HepG2 (cell line): ENCODE results near the gene CD19. TPM values are rescaled to one million over a fixed set of nuclear protein-coding genes. Genes with fewer than 3 reads are reported as not detected.
A peak's percentile ranks its signal among the peaks of the same experiment; 100 is the strongest.

ENCODE experiments used
- AKAP8 ChIP-seq: sonication (generic); formaldehyde crosslinking; IDR thresholded peaks from 2 replicates; pipeline ENCODE4 v1.5.1; 2020; ENCODE audit warnings: mild to moderate bottlenecking, missing genetic modification reagents
- ATAD3A ChIP-seq: sonication (generic); formaldehyde crosslinking; IDR thresholded peaks from 2 replicates; pipeline ENCODE4 v1.4.0; 2020; ENCODE audit warnings: missing genetic modification reagents
- CAMTA2 ChIP-seq: sonication (generic); formaldehyde crosslinking; IDR thresholded peaks from 2 replicates; pipeline ENCODE4 v1.4.0; 2020; ENCODE audit warnings: mild to moderate bottlenecking, missing genetic modification reagents, borderline replicate concordance
- CC2D1A ChIP-seq: sonication (generic); formaldehyde crosslinking; IDR thresholded peaks from 2 replicates; pipeline ENCODE4 v1.8.1; 2023; ENCODE audit warnings: mild to moderate bottlenecking, missing genetic modification reagents
- GZF1 ChIP-seq: sonication (generic); formaldehyde crosslinking; IDR thresholded peaks from 2 replicates; pipeline ENCODE4 v1.5.1; 2020; ENCODE audit warnings: mild to moderate bottlenecking, missing genetic modification reagents
- HES4 ChIP-seq: sonication (generic); formaldehyde crosslinking; IDR thresholded peaks from 2 replicates; pipeline ENCODE4 v1.9.0; 2021; ENCODE audit warnings: mild to moderate bottlenecking, missing genetic modification reagents, borderline replicate concordance
- HNRNPLL ChIP-seq: fragments of 200-400 bp; formaldehyde crosslinking; IDR thresholded peaks from 2 replicates; pipeline ENCODE4 v1.6.1; 2017; ENCODE audit warnings: mild to moderate bottlenecking, low read depth, low read length; ENCODE audit not compliant: poor library complexity, severe bottlenecking
- JUNB ChIP-seq: sonication (generic); formaldehyde crosslinking; IDR thresholded peaks from 2 replicates; pipeline ENCODE4 v1.8.0; 2022; ENCODE audit warnings: missing genetic modification reagents, mild to moderate bottlenecking, borderline replicate concordance
- MEIS1 ChIP-seq: sonication (generic); formaldehyde crosslinking; IDR thresholded peaks from 2 replicates; pipeline ENCODE4 v1.9.0; 2021; ENCODE audit warnings: mild to moderate bottlenecking, missing genetic modification reagents, moderate library complexity, borderline replicate concordance
- NONO ChIP-seq, 2 experiments: fragments of 450-650 bp in 1 of 2; sonication (generic) in 1 of 2; formaldehyde crosslinking in 1 of 2; IDR thresholded peaks in 1 of 2; conservative IDR thresholded peaks in 1 of 2; 2 replicates each; pipeline versions ENCODE4 v1.6.1 to v1.8.0; 2017 to 2022; ENCODE audit warnings: mild to moderate bottlenecking in 1 of 2, missing genetic modification reagents in 1 of 2, moderate library complexity in 1 of 2
- RBM22 ChIP-seq: fragments of 200-400 bp; formaldehyde crosslinking; optimal IDR thresholded peaks from 2 replicates; pipeline ENCODE3; 2017; ENCODE audit warnings: mild to moderate bottlenecking, low read length, moderate library complexity
- RFX3 ChIP-seq: IDR thresholded peaks from 2 replicates; pipeline ENCODE4 v1.6.1; 2016; ENCODE audit warnings: missing biosample characterization, missing genetic modification reagents
- TBP ChIP-seq: sonication (generic); formaldehyde crosslinking; IDR thresholded peaks from 2 replicates; pipeline ENCODE4 v1.5.0; 2020; ENCODE audit warnings: missing genetic modification reagents
- TEAD3 ChIP-seq: optimal IDR thresholded peaks from 2 replicates; pipeline ENCODE3; 2016; ENCODE audit warnings: borderline replicate concordance
- YEATS2 ChIP-seq: sonication (generic); formaldehyde crosslinking; IDR thresholded peaks from 2 replicates; pipeline ENCODE4 v1.4.0; 2020; ENCODE audit warnings: missing genetic modification reagents, borderline replicate concordance
- YY1 ChIP-seq: IDR thresholded peaks from 2 replicates; pipeline ENCODE4 v1.6.1; 2011; ENCODE audit warnings: low read length, low read depth, moderate library complexity, mild to moderate bottlenecking; ENCODE audit not compliant: insufficient read depth, insufficient replicate concordance
- ZBTB21 ChIP-seq: sonication (generic); formaldehyde crosslinking; IDR thresholded peaks from 2 replicates; pipeline ENCODE4 v1.4.0; 2020; ENCODE audit warnings: missing genetic modification reagents
- ZNF180 ChIP-seq: sonication (generic); formaldehyde crosslinking; IDR thresholded peaks from 2 replicates; pipeline ENCODE4 v1.4.0; 2020; ENCODE audit warnings: low read depth, missing genetic modification reagents, borderline replicate concordance
- ZNF354B ChIP-seq: sonication (generic); formaldehyde crosslinking; IDR thresholded peaks from 2 replicates; pipeline ENCODE4 v1.8.0; 2022; ENCODE audit warnings: mild to moderate bottlenecking, missing genetic modification reagents
- ZNF766 ChIP-seq: sonication (generic); formaldehyde crosslinking; IDR thresholded peaks from 2 replicates; pipeline ENCODE4 v1.5.0; 2020; ENCODE audit warnings: missing genetic modification reagents, borderline replicate concordance
- ZNF83 ChIP-seq: sonication (generic); formaldehyde crosslinking; IDR thresholded peaks from 2 replicates; pipeline ENCODE4 v1.4.0; 2020; ENCODE audit warnings: missing genetic modification reagents, mild to moderate bottlenecking, borderline replicate concordance
- polyA plus RNA-seq, 8 experiments: library from polyadenylated mRNA; depleted of rRNA in 3 of 8; stranded (reverse) in 7 of 8; unstranded in 1 of 8; fragments of >200 nt; fragmentation: Illumina TruSeq in 4 of 8; extraction: Trizol in 4 of 8; gene quantifications; 2 replicates each; pipeline versions ENCODE4 v1.2.1 to v1.2.3, GENCODE V29; 2011 to 2016; ENCODE audit warnings: low read depth in 4 of 8, missing spikeins in 1 of 8, mixed read lengths in 1 of 8; ENCODE audit not compliant: insufficient read depth in 1 of 8
- total RNA-seq, 5 experiments: library from RNA; depleted of rRNA; stranded (reverse); fragments of >200 nt; fragmentation: Illumina TruSeq; extraction: Trizol; gene quantifications; 2 replicates each; pipeline ENCODE4 v1.2.3, GENCODE V29; 2016; ENCODE audit warnings: low read depth in 1 of 5
- TF ChIP-seq, protein P1 (sequence below): sonication (generic); formaldehyde crosslinking; IDR thresholded peaks from 2 replicates; pipeline ENCODE4 v1.4.0; 2020; ENCODE audit warnings: missing genetic modification reagents, borderline replicate concordance
- TF ChIP-seq, protein P2 (sequence below): sonication (generic); formaldehyde crosslinking; IDR thresholded peaks from 2 replicates; pipeline ENCODE4 v1.5.0; 2020; ENCODE audit warnings: missing genetic modification reagents
- TF ChIP-seq, protein P3 (sequence below): sonication (generic); formaldehyde crosslinking; IDR thresholded peaks from 2 replicates; pipeline ENCODE4 v1.4.0; 2020; ENCODE audit warnings: missing genetic modification reagents

Gene CD19
- total and polyA plus RNA-seq, 2 of the 13 experiments (the other 11 are each of a cell fraction or from before 2014, with no cell fraction given): 0.55 to 1.1 TPM

DNA sequence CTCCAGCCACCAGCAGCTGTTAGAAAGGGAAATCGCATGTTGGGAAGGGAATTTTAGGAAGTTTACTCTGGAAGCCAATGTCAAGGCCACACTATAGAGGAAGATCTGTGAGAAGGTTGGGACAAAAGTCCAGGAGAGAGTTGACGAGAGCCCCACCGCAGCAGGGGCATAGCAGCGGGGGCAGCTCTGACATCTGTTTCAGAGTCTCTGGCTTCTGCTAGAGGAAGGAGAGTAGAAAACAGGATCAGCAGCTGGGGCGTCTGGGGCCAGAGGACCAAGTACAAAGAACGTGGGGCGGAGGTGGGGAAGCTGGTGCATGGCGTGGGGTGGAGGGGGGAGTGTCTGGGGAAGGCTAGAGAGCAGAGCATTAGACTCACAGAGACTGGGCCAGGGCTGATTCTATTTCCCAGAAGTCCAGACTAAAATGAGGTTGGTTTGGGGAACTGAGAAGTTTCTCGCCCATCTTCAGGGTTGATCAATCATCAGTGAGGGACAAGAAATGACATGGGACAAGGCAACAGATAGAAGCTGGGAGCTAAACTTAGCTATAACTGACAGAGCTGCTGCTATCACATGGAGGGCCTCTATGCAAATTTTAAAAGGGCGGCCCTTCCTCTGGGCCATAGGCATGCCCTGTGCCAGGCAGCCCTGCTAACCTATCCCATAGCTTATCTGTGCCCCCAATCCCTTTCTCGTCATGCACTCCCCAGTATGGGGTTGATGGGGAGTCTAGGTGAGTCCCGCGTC is 7.9 kb upstream of the CD19 start (continued):
- TF ChIP-seq, protein P1, sequence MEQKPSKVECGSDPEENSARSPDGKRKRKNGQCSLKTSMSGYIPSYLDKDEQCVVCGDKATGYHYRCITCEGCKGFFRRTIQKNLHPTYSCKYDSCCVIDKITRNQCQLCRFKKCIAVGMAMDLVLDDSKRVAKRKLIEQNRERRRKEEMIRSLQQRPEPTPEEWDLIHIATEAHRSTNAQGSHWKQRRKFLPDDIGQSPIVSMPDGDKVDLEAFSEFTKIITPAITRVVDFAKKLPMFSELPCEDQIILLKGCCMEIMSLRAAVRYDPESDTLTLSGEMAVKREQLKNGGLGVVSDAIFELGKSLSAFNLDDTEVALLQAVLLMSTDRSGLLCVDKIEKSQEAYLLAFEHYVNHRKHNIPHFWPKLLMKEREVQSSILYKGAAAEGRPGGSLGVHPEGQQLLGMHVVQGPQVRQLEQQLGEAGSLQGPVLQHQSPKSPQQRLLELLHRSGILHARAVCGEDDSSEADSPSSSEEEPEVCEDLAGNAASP (CRISPR knock-in tag): no peak
- no peak for TF ChIP-seq ZNF766 (CRISPR knock-in tag)
- TF ChIP-seq, protein P2, sequence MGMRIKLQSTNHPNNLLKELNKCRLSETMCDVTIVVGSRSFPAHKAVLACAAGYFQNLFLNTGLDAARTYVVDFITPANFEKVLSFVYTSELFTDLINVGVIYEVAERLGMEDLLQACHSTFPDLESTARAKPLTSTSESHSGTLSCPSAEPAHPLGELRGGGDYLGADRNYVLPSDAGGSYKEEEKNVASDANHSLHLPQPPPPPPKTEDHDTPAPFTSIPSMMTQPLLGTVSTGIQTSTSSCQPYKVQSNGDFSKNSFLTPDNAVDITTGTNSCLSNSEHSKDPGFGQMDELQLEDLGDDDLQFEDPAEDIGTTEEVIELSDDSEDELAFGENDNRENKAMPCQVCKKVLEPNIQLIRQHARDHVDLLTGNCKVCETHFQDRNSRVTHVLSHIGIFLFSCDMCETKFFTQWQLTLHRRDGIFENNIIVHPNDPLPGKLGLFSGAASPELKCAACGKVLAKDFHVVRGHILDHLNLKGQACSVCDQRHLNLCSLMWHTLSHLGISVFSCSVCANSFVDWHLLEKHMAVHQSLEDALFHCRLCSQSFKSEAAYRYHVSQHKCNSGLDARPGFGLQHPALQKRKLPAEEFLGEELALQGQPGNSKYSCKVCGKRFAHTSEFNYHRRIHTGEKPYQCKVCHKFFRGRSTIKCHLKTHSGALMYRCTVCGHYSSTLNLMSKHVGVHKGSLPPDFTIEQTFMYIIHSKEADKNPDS: no peak
- no peak for TF ChIP-seq ATAD3A (CRISPR knock-in tag)
- no peak for TF ChIP-seq JUNB (CRISPR knock-in tag)
- peak; percentile 45 for TF ChIP-seq YY1
- TF ChIP-seq CAMTA2 (CRISPR knock-in tag): no peak
- TF ChIP-seq TEAD3 (CRISPR knock-in tag): peak; percentile 74
- TF ChIP-seq TBP: no peak
- TF ChIP-seq ZNF83 (CRISPR knock-in tag): no peak
- no peak for TF ChIP-seq GZF1 (CRISPR knock-in tag)
- no peak for TF ChIP-seq ZNF180 (CRISPR knock-in tag)
- no peak for TF ChIP-seq RFX3
- no peak for TF ChIP-seq AKAP8 (CRISPR knock-in tag)
- no peak for TF ChIP-seq MEIS1 (CRISPR knock-in tag)
- TF ChIP-seq, protein P3, sequence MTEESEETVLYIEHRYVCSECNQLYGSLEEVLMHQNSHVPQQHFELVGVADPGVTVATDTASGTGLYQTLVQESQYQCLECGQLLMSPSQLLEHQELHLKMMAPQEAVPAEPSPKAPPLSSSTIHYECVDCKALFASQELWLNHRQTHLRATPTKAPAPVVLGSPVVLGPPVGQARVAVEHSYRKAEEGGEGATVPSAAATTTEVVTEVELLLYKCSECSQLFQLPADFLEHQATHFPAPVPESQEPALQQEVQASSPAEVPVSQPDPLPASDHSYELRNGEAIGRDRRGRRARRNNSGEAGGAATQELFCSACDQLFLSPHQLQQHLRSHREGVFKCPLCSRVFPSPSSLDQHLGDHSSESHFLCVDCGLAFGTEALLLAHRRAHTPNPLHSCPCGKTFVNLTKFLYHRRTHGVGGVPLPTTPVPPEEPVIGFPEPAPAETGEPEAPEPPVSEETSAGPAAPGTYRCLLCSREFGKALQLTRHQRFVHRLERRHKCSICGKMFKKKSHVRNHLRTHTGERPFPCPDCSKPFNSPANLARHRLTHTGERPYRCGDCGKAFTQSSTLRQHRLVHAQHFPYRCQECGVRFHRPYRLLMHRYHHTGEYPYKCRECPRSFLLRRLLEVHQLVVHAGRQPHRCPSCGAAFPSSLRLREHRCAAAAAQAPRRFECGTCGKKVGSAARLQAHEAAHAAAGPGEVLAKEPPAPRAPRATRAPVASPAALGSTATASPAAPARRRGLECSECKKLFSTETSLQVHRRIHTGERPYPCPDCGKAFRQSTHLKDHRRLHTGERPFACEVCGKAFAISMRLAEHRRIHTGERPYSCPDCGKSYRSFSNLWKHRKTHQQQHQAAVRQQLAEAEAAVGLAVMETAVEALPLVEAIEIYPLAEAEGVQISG (CRISPR knock-in tag): peak; percentile 56; the same call in 1 of the 2 replicates
- no peak for TF ChIP-seq ZBTB21 (CRISPR knock-in tag)
- TF ChIP-seq HES4 (CRISPR knock-in tag): no peak
- TF ChIP-seq ZNF354B (CRISPR knock-in tag): no peak
- no peak for TF ChIP-seq YEATS2 (CRISPR knock-in tag)
- no peak for TF ChIP-seq RBM22
- no peak for TF ChIP-seq NONO (IDR thresholded peaks at IDR 0.05)
- TF ChIP-seq NONO (CRISPR knock-in tag; conservative IDR thresholded peaks at IDR 0.05): peak; percentile 39; the same call in 1 of the 2 replicates
- no peak for TF ChIP-seq HNRNPLL
- no peak for TF ChIP-seq CC2D1A (CRISPR knock-in tag)
